GM18873 (cell line): Measurements from ENCODE around the gene WDFY1.

Experiments
- ATAC-seq: cut with Tn5 transposase; IDR thresholded peaks from one replicate; pipeline ENCODE4 v1.9.1; 2021; ENCODE audit warnings: mild to moderate bottlenecking, moderate library complexity, moderate number of reproducible peaks; ENCODE audit not compliant: unreplicated experiment, low FRiP score

WDFY1 gene

DNA sequence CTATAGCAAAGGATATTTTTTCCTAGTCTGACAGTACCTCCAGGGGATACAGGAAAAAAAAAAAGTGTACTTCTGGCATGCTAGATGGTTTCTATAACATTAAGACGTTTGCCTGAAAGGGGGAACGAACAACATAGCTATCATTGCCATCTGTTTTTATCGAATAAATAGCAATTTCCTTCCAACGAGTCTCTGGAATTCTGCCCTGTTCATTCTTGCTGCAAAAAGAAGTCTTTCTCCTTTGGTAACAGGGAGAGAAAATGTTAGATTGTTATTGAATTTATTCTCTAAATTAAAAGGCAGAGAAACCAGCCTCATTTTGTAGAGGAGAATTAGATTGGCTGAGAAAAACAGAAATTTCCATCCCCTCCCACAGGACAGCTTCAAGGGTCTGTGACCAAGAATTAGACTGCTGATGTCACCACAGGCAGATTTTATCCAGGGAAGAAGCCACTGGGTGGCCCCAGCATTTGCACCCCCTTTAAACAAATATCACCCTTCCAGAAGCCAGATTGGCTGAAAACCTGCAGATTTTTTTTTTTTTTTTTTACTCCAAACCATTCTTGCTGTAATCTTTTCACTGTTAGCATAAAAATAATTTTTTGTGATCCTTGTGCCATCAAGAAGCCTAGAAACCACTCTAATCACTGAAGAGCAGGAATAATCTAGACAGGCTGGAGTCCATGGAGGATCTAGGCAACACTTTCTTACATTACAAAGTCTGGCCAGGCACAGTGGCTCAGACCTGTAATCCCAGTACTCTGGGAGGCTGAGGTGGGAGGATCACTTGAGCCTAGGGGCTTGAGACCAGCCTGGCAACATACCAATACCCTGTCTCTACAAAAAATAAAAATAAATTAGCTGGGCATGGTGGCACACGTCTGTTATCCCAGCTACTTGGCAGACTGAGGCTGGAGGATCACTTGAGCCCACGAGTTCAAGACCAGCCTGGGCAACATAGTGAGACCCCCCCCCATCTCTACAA is 12.0 kb downstream of the WDFY1 start:
- ATAC-seq: no peak

DNA sequence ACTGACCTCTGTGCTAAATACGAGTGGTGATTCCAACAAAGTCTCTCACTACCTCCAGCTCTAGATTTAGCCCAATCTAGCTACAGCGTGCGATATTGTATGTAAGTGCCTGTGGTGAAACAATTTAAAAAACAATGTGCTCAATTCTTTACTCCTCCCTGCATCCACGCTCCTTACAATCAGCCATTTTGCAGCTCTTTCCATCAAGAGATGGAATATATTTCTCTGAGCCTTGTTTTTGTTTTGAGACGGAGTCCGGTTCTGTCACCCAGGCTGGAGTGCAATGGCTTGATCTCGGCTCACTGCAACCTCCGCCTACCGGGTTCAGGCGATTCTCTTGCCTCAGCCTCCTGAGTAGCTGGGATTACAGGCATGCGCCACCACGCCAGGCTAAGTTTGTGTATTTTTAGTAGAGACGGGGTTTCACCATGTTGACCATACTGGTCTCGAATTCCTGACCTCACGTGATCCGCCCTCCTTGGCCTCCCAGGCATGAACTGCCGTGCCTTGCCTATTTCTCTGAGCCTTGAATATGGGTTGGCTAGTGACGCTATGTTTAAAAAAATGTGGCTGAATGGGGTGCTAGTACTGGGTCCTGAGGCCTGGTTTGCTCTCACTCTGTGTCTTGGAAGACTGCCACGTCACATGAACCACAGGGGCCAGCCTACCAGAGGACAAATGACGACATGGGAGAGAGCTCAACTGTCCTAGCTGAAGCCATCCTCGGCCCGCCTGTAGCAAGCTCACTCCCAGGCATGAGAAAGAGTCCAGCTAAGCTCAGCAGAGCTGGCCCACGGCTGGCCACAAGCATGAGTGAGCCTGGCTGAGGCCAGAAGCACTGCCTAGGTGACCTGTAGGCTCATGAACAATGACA is 14.8 kb downstream of the WDFY1 start:
- ATAC-seq: no peak

DNA sequence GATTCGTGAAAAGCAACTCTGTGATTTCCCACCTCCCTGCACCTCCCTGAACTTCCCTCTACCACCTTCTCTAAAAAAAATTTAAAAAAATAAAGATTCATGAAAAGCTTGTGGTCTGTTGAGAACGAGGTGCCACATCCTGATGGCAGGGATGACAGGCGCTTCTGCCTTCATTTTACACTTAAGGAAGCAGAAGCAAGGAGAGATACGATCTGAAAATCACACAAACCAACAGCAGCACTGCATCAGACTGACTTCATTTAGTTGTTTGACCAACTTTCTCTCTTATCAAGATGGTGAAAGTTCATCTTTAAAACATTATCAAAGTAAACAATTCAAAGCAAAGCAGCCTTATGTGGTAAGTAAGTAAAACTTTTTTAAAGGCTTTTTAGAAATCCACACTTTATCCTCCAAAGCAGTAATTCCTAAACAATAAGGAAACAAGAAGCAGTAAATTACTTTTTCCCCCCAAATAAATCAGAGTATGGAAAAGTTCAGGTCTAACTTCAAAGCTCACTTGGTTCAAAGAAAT is 15.5 kb downstream of the WDFY1 start:
- ATAC-seq: no peak

GRCh38 chr2:223928113-223929006 is 16.8 kb downstream of the WDFY1 start:
- no peak for ATAC-seq

DNA sequence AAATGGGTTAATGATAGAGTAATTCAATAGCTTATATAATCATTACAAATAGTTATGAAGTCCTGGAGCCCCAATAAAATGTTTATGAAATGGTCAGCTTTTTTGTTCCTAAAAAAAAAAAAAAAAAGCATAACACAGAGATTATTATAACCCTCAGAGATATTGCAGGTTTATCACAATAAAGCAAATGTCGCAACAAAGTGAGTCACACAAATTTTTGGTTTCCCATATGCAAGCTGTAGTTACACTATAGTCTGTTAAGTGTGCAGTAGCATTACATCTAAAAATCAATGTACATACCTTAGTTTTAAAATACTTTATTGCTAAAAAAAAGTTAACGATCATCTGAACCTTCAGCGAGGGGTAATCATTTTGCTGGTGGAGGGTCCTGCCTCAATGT is 20.0 kb downstream of the WDFY1 start:
- no peak for ATAC-seq

GRCh38 chr2:223923976-223924375 is 21.2 kb downstream of the WDFY1 start:
- no peak for ATAC-seq

GRCh38 chr2:223922308-223922707 is 22.8 kb downstream of the WDFY1 start:
- ATAC-seq: no peak

GRCh38 chr2:223921204-223921603 is 23.9 kb downstream of the WDFY1 start:
- no peak for ATAC-seq

- ATAC-seq: no peak
Observed at GRCh38 chr2:223920109-223920508, 25.0 kb downstream of the WDFY1 start.

DNA sequence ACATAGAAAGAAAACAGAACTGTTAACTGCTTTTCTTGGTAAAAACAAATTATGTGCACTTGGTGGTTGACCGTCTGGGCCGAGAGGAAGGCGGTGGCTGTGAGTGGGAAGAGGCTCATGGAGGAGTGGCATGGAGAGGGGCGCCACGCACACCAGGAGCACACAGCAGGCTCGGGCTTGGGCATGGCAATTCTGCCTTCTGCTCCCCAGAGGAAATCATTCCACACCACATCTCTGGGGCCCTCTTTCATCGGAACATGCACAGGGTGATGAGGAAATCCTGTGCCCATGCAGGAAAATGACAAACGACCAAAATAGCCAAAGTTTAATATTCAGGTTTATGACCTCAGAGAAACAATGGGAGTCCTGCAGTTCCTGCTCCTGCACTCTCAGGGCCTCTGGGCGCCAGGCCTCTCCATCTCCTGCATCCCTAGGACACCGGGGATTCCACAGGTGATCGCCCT is 26.4 kb downstream of the WDFY1 start:
- ATAC-seq: no peak

DNA sequence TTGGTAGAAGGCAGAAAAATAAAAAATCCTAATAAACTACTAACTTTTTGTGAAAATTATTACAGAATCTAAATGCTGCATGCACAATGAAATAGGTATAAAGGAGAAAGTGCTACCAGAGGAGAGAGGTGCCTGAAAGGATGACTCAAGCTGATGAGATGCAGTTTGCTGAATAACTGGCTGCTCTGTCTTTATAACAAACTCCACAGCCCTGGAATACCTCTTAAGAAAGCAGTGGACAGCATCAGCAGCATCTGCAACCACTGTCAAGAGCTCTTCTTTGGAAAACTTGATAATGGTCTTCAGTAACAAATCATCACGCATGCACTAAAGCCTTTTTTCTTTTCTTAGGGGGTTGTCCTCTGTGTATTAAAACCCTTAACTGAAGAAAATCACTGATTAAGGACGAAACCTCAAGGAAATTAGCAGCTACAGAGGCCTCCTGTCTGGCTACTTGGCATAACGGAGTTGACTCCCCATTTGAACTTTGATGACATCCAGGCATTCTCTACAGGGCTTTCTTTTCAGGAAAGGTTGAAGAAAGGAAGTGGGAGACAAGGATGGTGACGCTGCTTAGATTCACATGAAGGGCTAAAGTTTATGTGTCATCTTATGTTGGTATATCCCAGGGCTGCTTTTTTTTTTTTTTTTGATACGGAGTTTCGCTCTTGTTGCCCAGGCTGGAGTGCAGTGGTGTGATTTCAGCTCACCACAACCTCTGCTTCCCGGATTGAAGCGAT is 28.8 kb downstream of the WDFY1 start:
- ATAC-seq: no peak

DNA sequence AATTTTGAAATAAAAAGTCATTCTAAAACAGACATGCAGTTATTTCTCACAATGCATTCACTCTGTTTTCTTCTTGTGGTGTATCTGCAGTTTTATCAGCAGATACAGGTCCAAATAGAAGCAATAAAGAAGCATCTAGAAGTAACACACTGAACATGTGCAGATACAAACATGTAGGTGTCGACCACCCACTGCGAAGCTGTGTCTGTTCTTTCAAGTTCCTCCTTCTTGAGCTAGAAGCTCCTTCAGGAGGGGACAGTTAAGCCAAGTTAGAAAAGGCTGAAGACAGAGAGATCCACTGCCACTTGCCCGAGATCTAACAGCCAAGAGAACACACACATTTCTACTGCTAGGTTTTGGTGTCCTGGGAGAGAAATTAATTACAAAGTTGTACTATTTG is 30.1 kb downstream of the WDFY1 start:
- ATAC-seq: no peak

- no peak for ATAC-seq
Observed at GRCh38 chr2:223914324-223914723, 30.8 kb downstream of the WDFY1 start.

- no peak for ATAC-seq
Observed at GRCh38 chr2:223909001-223909741, 36.0 kb downstream of the WDFY1 start.

- ATAC-seq: no peak
Observed at GRCh38 chr2:223908304-223908998, 36.7 kb downstream of the WDFY1 start.

DNA sequence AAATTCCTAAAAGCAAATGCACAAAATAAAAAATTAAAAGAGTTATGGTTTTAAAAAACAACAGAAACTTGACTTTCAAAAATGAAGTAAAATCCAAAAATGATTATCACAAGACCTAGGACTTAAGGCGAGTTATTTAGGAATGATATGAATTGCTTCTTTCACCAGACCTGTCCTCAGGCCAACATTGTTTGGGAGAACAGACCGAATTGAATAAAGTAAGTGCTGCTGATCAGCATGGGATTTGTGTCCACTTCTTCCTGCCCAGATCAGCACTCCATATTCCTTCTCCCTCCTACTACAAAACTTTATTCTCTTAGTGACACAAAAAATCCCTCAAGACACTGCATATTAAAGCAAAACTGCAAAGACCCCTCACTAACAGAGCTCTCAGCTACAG is 39.1 kb downstream of the WDFY1 start:
- no peak for ATAC-seq

DNA sequence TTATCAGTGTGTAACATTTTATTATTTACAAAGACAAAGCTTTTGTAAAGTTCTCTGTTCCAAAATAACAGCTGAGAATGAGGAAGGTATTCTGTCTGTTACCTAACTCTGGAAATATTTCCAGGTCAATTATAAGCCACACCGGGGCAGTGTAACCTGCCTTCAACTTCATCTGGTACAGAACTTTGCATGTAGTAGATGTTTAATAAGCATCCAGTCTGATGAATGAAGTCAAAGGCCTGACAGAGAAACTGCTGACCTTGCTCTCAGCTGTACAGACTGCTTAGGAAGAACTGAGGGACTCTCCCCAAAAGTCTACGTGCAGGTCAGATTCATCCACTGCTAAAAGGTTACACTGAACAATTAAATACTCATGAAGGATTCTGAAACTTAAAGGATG is 43.3 kb downstream of the WDFY1 start:
- ATAC-seq: no peak

GRCh38 chr2:223901311-223901710 is 43.8 kb downstream of the WDFY1 start:
- no peak for ATAC-seq
